ENCODE results near the gene CPT1C.
A peak's percentile ranks its signal among the peaks of the same experiment; 100 is the strongest.

The CPT1C gene

GRCh38 chr19:49660338-49660961 lies 30.5 kb upstream of the CPT1C start:
- no peak for DNase-seq (ENCODE audit: low spot score)

- DNase-seq (ENCODE audit: low spot score): no peak
Measured at GRCh38 chr19:49662011-49662410, 28.9 kb upstream of the CPT1C start.

- DNase-seq (ENCODE audit: low spot score): no peak
Measured at GRCh38 chr19:49663224-49663623, 27.7 kb upstream of the CPT1C start.

DNA sequence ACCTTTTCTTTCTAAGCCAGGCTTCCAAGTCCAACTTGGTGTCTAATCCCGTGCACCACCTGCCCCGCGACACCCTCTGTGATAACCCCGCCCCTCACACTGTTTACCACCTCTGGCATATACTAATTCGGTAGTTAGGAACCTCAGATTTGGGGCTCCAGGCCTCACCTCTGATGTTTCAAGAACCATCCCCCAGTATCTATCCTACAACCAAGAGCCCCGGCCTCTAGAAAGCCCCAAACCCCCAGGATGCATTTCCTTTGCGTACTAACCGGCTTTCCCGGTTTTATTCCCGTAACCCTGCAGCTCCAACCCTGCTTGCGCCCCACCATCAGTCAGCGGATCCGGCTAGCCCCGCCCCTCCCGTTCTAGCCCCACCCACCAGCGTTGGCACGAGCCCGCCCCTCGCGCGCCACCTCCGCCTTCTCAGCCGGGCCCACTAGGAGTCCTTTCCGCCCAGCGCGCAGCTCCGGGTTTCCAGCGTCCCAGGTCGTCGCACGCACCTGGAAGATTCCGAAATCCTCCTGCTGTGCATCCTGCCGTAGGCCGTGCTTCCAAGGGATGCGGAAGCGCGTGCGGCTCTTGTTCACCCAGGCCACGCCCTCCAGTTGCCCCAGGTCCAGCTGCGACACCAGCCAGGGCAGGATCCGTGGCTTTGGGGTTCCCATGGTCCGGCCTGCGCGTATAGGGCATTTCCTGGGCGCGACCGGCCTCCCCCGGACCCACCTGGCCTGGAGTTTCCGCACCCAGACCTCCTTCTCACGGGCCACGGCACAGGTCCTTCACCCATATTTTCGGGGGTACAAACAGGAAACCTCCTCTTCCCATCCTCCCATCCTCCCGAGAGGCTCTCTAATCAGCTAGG lies 26.5 kb upstream of the CPT1C start:
- DNase-seq (ENCODE audit: low spot score): peak; percentile 85

DNA sequence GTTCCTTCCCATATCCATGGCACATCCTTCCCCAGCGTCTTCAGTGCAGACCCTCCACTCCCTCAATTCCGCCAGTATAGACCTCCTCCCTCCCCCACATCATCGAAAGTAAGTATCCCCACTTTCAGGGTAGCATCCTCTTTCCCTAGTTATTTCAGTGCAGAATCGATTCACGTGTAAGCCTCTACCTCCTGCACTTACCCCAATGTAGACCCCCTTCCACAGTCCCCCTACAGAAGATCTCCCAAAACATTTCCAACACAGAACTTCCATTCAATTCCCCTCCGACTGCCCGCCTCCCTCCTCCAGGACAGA lies 25.9 kb upstream of the CPT1C start:
- DNase-seq (ENCODE audit: low spot score): no peak

- peak; percentile 97 for DNase-seq (ENCODE audit: low spot score)
Measured at GRCh38 chr19:49665351-49666119, 25.4 kb upstream of the CPT1C start, which contains the start of the genes BCL2L12 and IRF3. BCL2L12 (plus strand) TSS chr19:49665933; CDS start chr19:49666693, 760 bp downstream. IRF3 (minus strand) TSS chr19:49665857; CDS start chr19:49664838, 1,019 bp downstream.

GRCh38 chr19:49666120-49666444 lies 24.8 kb upstream of the CPT1C start:
- no peak for DNase-seq (ENCODE audit: low spot score)

- DNase-seq (ENCODE audit: low spot score): peak; percentile 82
Measured at GRCh38 chr19:49667473-49667872, 23.4 kb upstream of the CPT1C start.

- DNase-seq (ENCODE audit: low spot score): peak; percentile 37
Measured at GRCh38 chr19:49669516-49669915, 21.4 kb upstream of the CPT1C start.

DNA sequence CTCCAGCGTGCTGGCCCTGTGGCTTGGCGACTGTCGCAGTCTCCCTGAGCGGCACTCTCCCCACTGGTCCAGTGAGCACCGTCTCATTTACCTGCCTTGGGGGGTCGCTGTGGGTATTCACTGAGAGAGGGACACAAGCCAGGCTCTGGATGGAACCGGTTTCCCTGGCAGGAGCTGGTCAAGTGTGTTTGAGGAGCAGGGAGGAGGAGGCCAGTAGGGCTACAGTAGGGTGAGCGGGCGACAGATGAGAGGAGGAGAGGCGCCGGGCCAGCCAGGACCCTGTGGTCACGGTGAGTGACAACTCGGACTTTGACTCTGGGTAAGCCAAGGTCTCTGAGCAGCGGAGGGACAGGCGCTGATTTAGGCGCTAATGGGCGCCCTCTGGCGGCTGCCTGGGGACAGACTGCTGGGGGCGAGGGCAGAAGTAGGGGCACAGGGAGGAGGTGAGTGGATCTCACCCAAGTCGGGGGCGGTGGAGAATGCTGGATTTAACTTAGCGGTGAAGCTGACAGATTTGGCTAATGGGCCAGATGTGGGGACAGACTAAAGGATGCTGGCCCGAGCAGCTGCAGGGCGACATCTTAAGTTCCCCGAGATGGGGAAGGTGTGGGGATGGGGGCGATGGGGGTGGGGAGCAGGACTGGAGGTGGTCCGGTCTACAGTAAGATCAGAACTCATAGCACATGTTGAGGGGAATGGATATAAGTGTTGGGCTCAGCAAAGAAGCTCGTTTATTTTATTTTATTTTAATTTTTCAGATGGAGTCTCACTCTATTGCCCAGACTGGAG lies 18.6 kb upstream of the CPT1C start:
- peak; percentile 84 for DNase-seq (ENCODE audit: low spot score)

DNA sequence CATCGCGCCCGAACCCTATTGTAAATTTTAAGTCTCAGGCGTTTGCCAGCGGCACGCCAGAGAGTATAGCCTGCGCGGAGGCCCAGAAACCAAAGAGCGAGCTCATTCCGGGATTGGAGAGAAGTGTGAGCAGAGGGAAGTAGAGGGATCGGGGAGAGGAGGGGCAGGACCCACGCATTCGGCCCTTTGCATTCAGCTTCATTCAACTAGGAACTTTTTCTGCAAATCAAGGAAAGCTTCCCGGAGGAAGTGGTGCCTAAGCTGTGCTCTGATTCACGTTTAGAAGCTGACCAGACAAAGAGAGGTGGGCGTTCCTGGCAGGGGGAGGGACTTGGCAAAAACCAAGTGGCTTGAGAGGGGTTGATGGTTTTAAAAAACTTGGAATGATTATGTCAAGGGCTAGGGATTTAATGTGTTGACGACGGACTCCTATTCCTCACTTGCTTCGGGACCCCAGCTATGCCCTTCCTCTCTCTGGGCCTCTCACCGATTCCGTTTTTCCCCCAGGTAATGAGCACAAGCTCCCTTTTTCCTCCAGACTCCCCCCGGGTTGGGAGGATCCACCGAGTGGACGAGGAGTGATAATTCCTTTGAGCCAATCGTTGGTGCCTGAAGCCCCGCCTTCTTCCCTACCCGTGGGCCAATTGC lies 14.7 kb upstream of the CPT1C start:
- peak; percentile 91 for DNase-seq (ENCODE audit: low spot score)

- peak; percentile 100 for DNase-seq (ENCODE audit: low spot score)
Measured at GRCh38 chr19:49676784-49677230, 14.1 kb upstream of the CPT1C start.

- no peak for DNase-seq (ENCODE audit: low spot score)
Measured at GRCh38 chr19:49677231-49677900, 13.6 kb upstream of the CPT1C start, which contains the start of gene PRMT1. PRMT1 (plus strand) TSS chr19:49677271; CDS start chr19:49677281, 10 bp downstream.

DNA sequence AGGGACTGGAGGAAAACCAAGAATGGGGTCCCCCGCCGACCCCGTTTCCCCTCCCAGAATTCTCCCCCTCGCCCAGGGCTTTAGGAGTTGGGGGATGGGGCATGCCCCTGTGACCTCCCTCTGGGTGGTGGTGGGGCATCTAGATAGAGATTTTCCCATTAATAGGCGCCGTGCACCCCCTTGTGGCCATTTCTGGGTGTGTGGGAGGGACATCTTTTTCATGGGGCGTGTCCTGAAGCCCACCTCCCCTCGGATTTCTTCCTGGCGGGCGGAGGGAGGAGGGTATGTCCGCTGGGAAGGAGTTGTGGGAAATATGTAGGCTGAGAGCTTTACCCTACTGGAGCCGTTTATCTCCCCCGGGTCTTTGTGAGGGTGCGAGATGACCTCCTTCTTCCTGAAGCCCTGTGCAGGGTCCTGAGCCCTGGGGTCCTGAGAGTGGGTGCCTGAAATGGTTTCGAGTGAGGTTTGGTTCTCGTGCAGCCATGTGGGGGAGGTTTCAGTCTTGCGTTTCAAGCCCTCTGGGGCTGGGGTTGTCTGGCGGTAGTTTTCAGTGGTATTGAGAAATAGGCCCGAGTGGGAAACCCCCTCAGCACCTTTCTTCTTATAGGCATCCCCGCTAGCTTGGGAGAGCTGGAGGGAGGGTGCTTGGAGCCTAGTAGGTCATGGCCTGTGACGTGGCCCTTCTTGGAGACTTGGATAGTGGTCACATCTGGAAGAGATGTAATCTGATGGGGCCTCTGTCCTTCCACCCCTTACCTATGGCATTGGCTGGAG lies 12.8 kb upstream of the CPT1C start:
- DNase-seq (ENCODE audit: low spot score): peak; percentile 71

GRCh38 chr19:49678985-49679770 lies 11.7 kb upstream of the CPT1C start:
- no peak for DNase-seq (ENCODE audit: low spot score)

DNA sequence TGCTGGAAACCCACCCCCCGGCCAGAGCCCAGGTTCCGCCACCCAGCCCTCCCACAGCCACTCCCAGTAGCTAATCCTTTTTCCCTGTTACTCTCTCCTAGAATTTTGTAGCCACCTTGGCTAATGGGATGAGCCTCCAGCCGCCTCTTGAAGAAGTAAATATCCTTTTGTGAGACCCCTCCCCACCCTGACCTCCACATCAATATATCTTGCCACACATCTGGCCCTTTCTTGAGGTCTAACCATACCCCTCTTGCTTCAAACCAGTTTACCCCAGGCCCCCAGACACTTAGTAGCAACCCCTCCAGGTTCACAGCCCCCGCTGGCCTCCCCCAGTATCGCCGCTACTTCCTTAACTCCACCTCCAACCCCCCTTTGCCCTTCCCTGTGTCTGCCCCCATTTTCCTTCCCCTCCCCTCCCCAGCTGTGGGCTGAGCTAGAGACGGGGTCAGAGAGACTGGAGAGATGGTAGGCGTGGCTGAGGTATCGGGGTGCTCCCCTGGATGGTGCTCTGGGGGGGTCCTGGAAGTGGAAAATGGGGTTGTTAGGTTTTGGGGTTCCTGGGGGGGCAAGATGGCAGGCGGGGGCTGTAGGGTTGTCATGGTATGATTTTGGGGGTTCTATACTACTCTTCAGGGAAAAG lies 11.0 kb upstream of the CPT1C start:
- no peak for DNase-seq (ENCODE audit: low spot score)

DNA sequence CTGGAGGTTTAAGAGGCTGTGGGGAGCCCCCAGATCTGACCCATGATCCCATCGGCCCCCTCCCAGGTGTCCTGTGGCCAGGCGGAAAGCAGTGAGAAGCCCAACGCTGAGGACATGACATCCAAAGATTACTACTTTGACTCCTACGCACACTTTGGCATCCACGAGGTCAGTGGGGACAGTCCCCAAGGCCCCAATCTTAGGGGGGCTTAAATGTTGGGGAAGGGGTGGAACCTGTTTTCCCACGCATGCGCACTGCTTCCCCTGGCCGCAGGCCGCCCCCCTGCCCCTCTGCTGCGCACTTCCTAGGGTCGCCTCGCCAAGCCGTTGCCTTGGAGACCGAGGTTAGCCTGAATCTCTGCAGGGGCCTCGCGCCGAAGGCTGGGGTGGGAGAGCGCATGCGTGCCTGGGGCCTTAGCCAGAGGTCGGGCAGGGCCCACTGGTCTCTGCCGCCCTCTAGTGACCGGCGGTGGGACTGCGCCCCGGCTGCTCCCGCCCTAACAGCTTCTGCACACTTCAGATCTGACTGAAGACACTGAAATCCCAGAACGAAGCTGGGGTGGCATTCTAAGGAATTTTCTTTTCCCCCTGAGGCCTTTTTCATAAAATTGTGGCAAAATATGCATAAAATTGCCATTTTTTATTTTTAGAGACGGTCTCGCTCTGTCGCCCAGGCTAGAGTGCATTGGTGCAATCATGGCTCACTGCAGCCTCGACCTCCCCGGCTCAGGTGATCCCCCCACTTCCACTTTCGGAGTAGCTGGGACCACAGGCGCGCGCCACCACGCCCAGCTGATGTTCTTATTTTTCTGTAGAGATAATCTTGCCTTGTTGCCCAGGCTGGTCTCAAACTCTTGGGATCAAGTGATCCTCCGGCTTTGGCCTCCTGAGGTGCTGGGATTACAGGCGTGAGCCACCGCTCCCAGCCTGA lies 10.2 kb upstream of the CPT1C start:
- peak; percentile 87 for DNase-seq (ENCODE audit: low spot score)

Data from RKO (cell line).